Inferior parietal cortex (tissue), 1 donor: ENCODE measurements around the gene CCT5.
"Not testable (repeated sequence)": the region's sequence is repeated elsewhere in the genome, so short reads cannot be mapped to it uniquely, and the experiment has no call there.

ENCODE experiments used
- DNase-seq: peaks from one replicate; pipeline ENCODE4 v3.0.0-alpha.2; 2016; ENCODE audit errors: extremely low spot score

The CCT5 gene

DNA sequence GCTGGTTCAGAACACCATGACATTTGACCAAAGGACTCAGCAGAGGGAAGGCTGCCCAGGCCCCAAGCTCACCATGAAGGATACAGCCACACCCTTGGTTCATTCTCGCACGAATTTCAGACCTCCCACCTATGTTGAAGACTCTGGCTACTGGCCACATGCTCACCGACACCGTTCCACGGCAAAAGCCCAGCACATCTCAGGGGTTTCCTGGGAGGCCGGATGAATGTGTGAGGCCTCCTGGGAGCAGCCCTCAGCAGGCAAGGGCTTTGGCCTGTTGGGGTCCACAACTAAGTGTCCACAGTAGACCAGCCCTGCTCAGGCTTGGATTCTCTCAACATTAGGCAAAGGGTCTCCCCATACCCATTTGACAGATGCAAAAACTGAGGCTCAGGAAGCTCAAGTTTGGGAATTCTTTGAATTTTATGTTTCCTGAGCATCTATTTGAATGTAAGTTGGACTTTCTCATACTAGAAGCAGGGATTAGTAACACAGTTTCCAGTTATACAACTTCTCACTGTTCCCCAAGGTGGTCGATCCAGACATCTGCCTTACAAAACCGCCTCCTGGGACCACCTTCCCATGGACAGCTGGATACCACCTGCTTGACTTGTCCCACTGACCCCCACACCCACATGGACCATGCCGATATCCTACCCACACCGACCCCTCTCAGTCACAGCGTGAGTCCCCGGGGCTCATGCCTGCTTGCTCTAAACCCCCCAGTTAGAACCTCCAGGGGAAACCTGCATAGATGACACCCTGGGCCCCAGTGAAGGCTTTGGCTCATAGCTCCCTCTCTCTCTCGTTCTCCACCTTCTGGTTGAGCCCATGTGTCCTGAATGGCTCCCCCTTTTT is 27.9 kb downstream of the CCT5 start:
- no peak for DNase-seq

DNA sequence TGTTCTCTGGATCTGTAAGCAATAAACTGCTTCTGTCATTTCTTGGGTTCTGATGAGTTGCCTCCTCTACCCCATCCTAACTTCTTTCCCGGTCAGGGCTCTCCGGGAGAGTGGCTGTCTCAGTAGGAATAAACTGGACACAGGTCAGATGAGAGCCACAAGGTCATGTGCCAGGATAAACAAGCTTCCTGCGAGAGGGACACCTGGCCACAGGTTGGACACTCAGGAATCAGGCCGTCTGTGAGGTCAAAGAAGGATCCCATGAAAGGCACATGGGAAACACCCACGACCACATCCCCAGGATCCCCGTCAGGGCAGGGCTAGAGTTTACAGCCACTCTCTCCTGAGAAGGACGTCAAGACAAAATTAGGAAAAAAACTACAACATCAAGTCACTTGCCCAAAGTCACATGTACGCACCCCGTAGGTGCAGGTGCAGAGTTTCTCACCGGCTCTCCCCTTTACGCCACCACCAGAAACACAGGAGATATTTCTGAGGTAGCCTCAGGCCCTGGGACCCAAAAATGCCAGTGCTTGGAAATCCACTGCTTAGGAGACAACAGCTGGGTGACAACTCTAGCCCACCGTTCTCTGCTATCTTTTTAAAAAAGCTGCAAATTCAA is 28.7 kb downstream of the CCT5 start:
- no peak for DNase-seq

DNA sequence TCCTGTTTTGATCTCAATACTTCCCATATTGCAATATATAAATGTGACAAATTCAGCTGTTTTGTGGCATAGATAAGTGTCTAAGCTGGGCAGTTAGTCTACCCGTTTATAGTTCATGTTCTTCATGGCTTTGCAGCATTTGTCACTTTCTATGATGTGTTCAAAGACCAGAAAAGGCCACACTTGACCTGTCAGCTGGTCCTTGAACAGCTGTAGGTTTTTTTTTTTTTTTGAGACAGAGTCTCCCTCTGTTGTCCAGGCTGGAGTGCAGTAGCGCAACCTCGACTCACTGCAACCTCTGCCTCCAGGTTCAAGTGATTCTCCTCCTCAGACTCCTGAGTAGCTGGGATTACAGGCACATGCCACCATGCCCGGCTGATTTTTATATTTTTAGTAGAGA is 29.2 kb downstream of the CCT5 start:
- DNase-seq = no peak

DNA sequence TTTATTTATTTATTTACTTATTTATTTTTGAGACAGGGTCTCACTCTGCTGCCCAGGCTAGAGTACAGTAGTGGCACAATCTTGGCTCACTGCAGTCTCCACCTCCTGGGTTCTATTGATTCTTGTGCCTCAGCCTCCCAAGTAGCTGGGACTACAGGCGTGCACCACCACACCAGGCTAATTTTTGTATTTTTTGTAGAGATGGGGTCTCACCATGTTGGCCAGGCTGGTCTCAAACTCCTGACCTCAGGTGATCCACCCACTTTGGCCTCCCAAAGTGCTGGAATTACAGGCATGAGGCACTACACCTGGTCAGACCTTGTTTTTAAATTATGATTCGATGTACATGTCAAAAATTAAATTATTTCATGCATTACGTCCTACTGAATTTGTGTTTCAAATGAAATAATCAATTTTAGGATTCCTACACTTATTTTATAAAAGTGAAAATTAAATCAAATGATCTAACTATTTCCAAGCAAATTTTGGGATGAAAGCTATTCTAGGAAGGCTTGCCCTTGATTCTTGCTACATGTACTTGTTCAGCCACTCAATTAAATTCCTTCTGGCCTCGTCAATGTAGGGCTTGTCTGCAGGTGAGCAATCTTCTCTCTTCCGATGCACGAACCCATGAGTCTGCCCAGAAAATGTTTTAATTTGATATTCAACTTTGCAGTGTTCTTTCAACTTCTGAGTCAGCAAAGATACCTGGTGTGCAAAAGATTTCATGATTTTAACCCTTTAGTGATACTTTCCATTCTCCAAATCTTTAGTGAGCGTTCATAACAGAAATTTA is 30.0 kb downstream of the CCT5 start:
- no peak for DNase-seq

DNA sequence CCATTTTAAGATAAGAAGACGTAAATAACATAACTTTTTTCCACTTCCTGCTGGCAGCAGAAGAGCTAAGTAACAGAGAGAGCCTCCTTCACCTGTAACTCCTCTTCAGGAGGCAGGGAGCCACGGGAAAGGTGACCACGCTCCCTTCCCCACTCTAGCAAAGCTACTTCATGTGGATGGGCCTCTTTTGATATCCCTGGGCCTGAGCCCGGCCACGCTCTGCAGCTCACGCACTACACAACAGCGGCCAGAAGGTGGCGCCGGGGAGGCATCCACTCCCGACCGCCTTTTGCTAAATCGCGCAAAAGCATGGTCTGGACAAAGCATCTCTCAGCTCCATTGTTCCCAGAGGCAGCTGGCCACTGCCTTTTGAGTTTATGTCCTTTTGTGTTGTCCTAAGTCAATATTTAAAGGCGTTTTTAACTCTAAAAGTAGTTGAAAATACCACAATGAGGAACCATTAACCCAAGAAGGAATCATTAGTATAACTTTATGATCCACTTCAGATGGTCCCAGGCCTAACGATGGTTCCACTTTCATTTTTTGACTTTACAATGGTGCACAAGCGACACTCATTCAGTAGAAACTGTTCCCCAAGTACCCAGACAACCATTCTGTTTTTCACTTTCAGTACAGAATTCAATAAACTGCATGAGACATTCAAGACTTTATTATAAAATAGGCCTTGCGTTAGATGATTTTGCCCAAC is 34.0 kb downstream of the CCT5 start:
- DNase-seq = peak; percentile 92

DNA sequence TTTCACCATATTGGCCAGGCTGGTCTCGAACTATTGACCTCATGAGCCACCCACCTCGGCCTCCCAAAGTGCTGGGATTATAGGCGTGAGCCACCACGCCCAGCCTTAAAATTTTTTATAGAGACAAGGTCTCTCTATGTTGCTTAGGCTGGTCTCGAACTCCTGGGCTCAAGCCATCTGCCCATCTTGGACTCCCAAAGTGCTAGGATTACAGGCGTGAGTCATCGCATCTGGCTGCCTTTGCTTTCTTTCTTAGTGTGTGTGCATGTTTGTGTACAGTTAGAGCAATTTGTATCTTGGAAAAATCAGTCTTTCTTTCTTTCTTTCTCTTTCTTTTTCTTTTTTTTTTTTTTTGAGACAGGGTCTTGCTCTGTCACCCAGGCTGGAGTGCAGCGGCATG is 35.3 kb downstream of the CCT5 start:
- DNase-seq = not testable (repeated sequence)

DNA sequence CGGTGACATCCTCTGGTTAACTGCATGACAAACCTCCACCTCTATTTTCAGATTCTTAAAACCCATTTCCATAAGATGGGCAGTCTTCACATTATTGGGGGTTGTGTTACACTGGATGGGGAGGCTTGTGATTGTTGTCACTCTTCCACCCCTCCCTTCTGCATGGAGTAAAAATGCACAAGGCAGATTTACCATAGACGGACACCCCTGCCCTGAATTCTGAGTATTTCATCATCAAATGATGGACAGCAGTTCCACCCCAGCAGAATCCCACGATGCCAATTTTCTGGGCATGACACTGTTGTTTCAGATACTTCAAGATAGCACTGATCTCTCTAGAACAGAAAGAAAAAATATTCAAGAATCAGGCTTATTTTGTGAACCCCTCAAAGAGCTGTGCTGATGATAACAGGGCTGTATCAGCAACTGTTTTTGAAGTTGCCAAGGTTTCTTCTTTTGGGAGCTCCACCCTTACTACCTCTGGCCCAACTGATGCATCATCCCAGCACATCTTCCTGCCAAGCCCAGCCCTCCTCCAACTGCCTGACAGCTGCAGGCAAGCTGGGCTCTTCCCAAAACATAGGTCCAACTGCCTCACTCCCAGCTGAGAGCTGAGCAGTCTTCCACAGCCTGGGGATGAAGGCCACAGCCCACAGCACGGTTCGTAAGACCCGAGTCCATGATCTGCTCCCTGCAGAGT is 36.2 kb downstream of the CCT5 start:
- DNase-seq = no peak

DNA sequence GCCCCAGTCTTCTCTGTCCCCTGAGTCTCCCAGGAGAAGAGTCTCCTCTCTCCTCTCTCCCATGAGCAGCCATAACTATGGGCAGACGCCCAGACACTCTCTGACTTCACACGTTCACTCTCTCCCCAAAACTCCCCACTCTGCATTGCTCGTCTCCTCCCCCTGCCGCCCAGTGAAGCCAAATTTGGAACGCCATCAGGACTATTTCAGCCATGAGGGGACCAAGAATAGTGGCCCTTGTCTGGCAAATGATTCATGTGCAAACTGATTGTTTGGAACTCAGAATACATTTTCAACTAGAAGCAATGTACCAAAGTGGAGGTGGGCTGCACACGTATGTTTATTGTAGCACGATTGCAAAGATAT is 36.8 kb downstream of the CCT5 start:
- DNase-seq = peak; percentile 45

DNA sequence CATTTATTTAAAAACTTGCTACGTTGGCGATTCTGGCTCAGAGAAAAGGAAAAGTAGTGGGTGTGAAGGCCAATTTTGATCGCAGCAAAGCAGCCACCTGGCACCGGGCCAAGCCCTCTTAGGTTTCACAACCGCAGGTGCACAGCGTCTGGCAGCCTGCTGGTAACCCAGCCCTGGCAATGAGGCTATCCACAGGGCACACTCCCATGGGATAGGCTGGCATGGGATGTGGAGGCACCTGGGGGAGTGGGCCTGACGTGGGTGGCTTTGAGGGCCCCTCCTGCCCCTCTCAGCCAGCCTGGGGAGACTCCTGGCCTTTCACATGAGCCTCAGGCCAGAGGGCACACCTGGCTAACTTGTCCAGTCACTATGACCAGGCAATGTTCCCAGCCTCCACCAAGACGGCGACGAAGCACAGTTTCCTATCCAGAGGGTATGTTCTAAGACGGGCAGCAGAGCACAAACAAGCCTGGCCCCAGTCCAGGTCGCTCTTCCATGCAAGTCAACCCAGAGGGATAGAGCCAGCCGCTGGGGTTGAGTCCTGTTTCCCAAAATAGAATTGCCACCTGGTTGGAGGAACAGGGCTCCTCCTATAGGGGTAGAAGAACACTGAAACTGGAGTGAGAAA is 38.6 kb downstream of the CCT5 start:
- DNase-seq = no peak

DNA sequence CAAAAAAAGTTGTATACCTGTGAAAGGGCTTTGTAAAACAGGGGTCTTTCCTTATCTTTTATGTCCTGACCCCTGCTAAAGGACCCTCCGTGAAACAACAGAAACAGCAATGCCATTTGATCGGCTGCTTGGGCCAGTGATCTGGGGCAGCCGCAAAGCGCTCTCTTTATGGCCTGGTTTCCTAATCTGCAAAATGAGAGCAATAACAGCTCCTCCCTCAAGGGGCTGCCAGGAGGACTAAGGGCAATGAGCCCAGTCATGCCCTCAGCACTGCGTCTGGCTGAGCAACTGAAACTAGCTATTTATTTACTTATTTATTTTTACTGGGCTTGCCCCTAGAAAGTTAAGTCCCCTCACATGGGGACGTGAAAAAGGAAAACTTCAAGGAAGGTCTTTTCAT is 39.3 kb downstream of the CCT5 start:
- no peak for DNase-seq

DNA sequence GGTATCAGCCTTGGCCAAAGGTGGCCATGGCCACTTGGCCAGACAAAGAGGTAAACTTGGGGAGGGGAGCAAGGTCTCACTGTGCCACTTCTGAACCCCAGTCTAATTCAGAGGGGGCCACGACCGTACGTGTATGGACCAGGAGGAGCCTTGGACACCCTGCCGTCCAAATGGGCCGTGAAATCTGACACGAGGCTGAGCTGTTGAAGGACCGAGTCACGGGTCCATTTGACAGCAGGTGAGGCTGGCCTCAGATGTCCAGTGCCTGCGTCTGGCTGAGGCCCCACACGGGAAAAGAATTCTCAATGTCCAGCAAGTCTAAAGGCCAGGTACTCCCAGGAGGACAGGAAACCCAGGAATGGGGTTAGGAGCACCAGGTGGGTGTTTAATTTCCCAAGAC is 39.9 kb downstream of the CCT5 start:
- no peak for DNase-seq

DNA sequence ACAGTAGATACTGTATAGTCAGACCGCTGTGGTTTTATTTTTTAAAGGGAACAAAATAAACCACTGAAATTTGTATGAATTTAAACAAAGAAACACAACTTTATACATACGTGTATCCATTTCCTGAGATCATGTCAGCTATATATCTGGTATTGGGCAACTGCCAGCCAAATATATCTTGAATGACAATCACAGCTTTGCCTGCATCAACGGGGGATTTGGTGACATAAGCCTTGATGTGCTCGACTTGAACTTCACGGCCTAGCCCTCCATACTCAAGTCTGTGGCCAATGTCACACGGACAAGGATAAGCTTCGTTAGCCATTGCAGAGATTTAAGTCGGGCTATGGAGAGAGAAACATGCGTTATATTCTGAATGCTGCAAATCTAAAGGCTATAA is 40.4 kb downstream of the CCT5 start:
- DNase-seq = no peak

DNA sequence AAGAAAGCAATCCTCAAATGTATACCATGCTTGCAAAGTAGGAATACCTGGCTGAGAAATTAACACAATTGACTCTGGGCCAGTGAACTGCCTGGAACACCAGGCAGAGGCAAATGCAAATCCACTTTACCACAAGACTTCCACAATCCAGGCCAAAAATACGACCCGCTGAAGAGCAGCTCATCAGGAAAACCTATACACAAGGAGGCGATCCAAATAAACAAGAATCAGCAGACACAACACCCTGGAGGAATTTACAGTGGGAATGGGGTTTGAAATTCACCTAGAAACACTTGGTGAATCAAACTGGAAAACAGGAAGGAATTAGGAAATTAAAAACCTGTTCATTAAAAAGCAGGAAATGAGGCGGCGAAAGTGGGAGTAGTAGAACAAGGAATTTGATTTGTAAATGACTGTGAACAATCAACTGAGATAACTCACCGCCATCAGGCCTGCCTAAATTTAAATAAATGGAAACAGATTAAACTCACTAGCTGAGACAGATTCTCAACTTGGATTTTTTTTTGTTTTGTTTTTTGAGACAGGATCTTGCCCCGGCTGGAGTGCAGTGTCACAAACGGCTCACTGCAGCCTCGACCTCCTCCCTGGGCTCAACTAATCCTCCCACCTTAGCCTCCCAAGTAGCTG is 41.7 kb downstream of the CCT5 start:
- no peak for DNase-seq

DNA sequence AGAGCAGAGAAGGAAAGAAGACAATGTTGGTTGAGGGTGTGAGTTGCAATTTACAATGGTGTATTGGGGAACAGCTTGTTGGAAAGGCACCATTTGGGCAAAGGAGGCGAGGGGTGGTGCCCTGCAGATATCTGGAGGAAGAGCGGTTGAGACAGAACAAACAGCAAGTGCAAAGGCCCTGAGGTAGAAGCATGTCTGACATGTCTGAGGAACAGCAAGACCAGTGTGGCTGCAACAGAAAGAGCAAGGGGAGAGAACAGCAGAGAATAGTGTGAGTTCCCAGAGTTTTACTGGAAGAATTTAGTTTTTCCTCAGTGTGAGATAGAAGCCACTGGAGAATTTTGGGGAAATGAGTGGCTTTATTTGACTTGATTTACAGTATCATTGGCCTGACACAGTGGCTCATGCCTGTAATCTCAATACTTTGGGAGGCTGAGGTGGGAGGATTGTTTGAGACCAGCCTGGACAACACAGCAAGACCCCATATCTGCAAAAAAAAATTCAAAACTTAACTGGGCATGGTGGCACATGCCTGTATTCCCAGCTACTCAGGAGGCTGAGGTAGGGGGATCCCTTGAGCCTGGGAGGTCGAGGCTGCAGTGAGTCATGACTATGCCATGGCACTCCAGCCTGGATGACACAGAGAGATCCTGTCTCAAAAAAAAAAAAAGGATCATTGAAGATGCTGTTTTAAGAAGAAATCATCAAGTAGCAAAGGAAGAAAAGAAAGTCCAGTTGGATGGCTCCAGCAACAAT is 44.0 kb downstream of the CCT5 start:
- no peak for DNase-seq

DNA sequence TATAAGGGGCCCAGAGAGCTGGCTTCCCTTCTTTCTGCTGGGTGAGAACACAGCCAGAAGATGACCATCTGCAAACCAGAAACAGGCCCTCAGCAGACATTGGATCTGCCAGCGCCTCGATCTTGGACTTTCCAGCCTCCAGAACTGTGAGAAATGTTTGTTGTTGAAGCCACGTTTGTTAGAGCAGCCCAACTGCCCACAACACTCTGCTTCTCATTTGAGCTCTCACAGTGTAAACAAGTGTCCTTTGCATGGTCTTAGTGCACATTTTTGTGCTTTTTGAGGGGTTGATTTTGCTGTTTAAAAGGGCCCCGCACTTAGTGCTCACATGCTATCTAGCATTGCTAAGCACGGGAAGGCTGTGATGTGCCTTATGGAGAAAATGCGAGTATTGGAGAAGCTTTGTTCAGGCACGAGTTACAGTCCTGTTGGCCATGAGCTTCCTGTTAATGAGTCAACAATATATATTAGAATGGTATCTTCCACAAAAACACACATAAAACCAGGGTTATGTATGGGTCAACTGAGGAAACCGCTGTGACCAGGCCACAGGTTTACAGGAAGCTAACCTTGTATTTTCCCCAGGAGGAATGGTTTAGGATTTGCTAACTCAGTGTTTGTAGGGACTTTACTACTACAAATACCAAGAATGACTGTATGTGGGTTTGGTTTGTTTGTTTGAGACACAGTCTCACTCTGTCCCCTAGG is 45.7 kb downstream of the CCT5 start:
- no peak for DNase-seq

DNA sequence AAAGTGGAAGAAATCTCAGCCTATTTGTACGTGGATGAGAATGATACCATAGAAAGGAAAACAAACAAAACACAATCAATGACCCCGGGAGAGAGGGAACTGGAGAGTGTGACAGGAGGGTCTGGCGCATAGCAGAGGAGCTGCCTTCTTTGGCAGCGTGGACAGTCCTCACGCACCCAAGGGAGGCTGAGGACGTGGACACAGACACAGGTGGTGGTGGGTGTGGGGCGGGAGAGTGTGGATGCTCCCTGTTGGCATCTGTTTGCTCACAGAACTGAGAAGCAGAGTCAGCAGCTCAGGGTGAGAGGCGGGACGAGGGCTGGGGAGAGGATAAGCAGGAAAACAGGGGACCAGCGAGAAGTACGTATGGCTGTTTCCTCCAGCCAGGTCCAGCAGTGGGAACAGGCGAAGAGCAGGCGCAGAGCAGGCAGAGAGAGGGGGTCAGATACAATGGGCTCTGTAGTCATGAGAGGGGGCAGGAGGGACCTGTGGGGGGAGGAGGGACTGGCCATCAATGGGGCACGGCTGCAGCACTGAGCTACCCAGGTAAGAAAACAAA is 47.6 kb downstream of the CCT5 start:
- no peak for DNase-seq

DNA sequence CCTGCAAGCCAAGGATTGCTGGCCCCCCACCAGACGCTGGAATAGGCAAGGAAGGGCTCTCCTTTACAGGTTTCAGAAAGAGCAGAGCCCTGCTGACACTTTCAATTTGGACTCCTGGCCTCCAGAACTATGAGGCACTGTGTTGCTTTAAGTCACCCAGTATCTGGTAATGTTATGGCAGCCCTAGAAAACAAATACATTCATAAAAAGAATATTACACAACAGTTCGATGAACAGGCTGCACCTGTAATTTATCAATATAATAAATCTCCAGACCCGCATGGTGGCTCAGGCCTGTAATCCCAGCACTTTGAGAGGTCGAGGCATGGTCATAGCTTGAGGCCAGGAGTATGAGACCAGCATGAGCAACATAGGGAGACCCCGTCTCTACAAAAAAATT is 50.2 kb downstream of the CCT5 start:
- no peak for DNase-seq

DNA sequence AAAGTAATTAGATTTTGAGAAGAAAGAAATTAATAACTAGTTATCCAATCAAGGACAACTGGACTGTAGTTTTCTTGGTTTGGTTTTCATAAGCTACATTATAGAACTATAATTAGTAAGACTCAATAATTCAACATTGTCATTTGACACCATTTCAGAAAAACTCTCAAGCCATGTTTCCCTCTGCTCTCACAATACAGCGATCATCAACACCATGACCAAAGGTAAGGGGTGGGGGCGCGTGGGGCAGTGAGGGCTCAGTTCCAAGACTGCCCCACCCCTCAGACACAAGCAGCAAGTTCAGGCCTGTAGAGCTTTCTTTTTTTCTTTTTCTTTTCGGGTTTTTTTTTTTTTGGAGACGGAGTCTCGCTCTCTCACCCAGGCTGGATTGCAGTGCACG is 51.2 kb downstream of the CCT5 start:
- DNase-seq = no peak
